Endothelial cell of umbilical vein (primary cell): ENCODE data around the gene ISX. TPM values are rescaled to one million over a fixed set of nuclear protein-coding genes. Genes with fewer than 3 reads are reported as not detected.

Experiments
- BruUV-seq: library from RNA; stranded (reverse); fragments of 400-500 nt; replicated peaks from 2 replicates; lab custom pipeline; 2021; lab: Mats Ljungman, UMichigan
- CTCF ChIA-PET: fragments of 300-600, 350-600 bp; sonication (Branson Sonifier 250); formaldehyde crosslinking; loops from one replicate; lab custom pipeline; 2021; ENCODE audit warnings: antibody characterized with exemption, inconsistent platforms; lab: Charles Lee
- POLR2A ChIA-PET: fragments of 300-600, 350-600 bp; sonication (Branson Sonifier 250); formaldehyde crosslinking; loops from one replicate; lab custom pipeline; 2021; ENCODE audit warnings: antibody characterized with exemption, inconsistent platforms; lab: Charles Lee
- DNase-seq: peaks from one replicate; pipeline ENCODE4 v3.0.0-alpha.2; 2011; ENCODE audit warnings: low read depth, low spot score
- FAIRE-seq: peaks from 2 replicates; lab custom pipeline; 2011; peaks lifted over from hg19 to GRCh38; lab: Jason Lieb, UNC
- H2AFZ ChIP-seq: 2 replicates; pipeline ENCODE4 v1.6.0; 2012; ENCODE audit warnings: low read depth, low read length, control low read depth, inconsistent platforms
- H3K27ac ChIP-seq: 2 replicates; pipeline ENCODE4 v1.5.1; 2011; ENCODE audit warnings: low read depth, mild to moderate bottlenecking, control low read depth, low read length, moderate library complexity; ENCODE audit not compliant: insufficient read depth
- H3K27me3 ChIP-seq, 2 experiments: 2 replicates each; pipeline versions ENCODE4 v1.6.0 to v1.6.1; 2011; ENCODE audit warnings: low read length in 2 of 2, mixed read lengths in 1 of 2; ENCODE audit not compliant: control insufficient read depth in 2 of 2, insufficient read depth in 2 of 2
- H3K36me3 ChIP-seq, 2 experiments: 2 replicates in 1 of 2; 3 replicates in 1 of 2; pipeline ENCODE4 v1.5.1; 2011; ENCODE audit warnings: low read length in 2 of 2, mild to moderate bottlenecking in 1 of 2, moderate library complexity in 1 of 2; ENCODE audit not compliant: control insufficient read depth in 2 of 2, insufficient read depth in 2 of 2; ENCODE audit errors: extremely low read depth in 1 of 2
- H3K4me1 ChIP-seq: 3 replicates; pipeline ENCODE4 v1.5.1; 2011; ENCODE audit warnings: mild to moderate bottlenecking, low read length; ENCODE audit not compliant: control insufficient read depth, insufficient read depth; ENCODE audit errors: extremely low read depth
- H3K4me2 ChIP-seq: 2 replicates; pipeline ENCODE4 v1.6.1; 2011; ENCODE audit warnings: low read length, control low read depth, mixed read lengths; ENCODE audit not compliant: insufficient read depth
- H3K4me3 ChIP-seq, 3 experiments: fragments of 200-600 bp in 1 of 3; sonication (generic), shearing (Covaris generic) in 1 of 3; replicated peaks in 1 of 3; 2 replicates each; pipeline ENCODE4 v1.5.1; 2011 to 2016; ENCODE audit warnings: control low read depth in 3 of 3, low read length in 3 of 3, mild to moderate bottlenecking in 2 of 3, inconsistent platforms in 1 of 3, low read depth in 1 of 3, moderate library complexity in 1 of 3; ENCODE audit not compliant: insufficient read depth in 1 of 3
- H3K79me2 ChIP-seq: 2 replicates; pipeline ENCODE4 v1.6.0; 2012; ENCODE audit warnings: low read length, inconsistent platforms; ENCODE audit not compliant: control insufficient read depth, insufficient read depth
- H3K9ac ChIP-seq: replicated peaks from 2 replicates; pipeline ENCODE3; 2011; ENCODE audit warnings: low read length, control low read depth; ENCODE audit not compliant: insufficient read depth; ENCODE audit errors: extremely low read depth
- H3K9me1 ChIP-seq: replicated peaks from 3 replicates; pipeline ENCODE4 v1.6.0; 2011; ENCODE audit warnings: mild to moderate bottlenecking, low read length; ENCODE audit not compliant: control insufficient read depth, insufficient read depth; ENCODE audit errors: extremely low read depth
- H3K9me3 ChIP-seq: replicated peaks from 2 replicates; pipeline ENCODE4 v1.5.1; 2012; ENCODE audit warnings: low read length, inconsistent platforms; ENCODE audit not compliant: control insufficient read depth, insufficient read depth
- H4K20me1 ChIP-seq: replicated peaks from 2 replicates; pipeline ENCODE3; 2011; ENCODE audit warnings: mild to moderate bottlenecking, low read length; ENCODE audit not compliant: control insufficient read depth, insufficient read depth; ENCODE audit errors: extremely low read depth
- CTCF ChIP-seq, 2 donors: IDR thresholded peaks; 1 replicate in 1 of 2; 2 replicates in 1 of 2; pipeline ENCODE4 v1.5.1; 2011; ENCODE audit warnings: low read length in 2 of 2, mild to moderate bottlenecking in 2 of 2, moderate library complexity in 2 of 2, control low read depth in 1 of 2, inconsistent platforms in 1 of 2, low read depth in 1 of 2; ENCODE audit not compliant: insufficient read depth in 1 of 2; ENCODE audit errors: extremely low read depth in 1 of 2
- EZH2 ChIP-seq: IDR thresholded peaks from 2 replicates; pipeline ENCODE4 v1.6.1; 2012; ENCODE audit warnings: borderline replicate concordance, low read depth, mild to moderate bottlenecking, moderate library complexity, low read length, inconsistent platforms; ENCODE audit not compliant: severe bottlenecking
- FOS ChIP-seq: IDR thresholded peaks from 2 replicates; pipeline ENCODE4 v1.6.1; 2011; ENCODE audit warnings: mild to moderate bottlenecking, low read length, moderate library complexity, borderline replicate concordance; ENCODE audit not compliant: insufficient read depth
- GATA2 ChIP-seq: IDR thresholded peaks from 2 replicates; pipeline ENCODE4 v1.7.0; 2011; ENCODE audit warnings: low read depth, mild to moderate bottlenecking, moderate library complexity, mixed read lengths, low read length; ENCODE audit not compliant: insufficient read length, insufficient read depth
- JUN ChIP-seq: IDR thresholded peaks from 2 replicates; pipeline ENCODE4 v1.6.1; 2011; ENCODE audit warnings: borderline replicate concordance, low read depth; ENCODE audit not compliant: insufficient read length, insufficient read depth
- MAX ChIP-seq: IDR thresholded peaks from 2 replicates; pipeline ENCODE4 v1.6.1; 2011; ENCODE audit not compliant: insufficient read depth, insufficient read length
- MYC ChIP-seq: IDR thresholded peaks from one replicate; pipeline ENCODE4 v1.6.1; 2011; ENCODE audit warnings: mild to moderate bottlenecking, low read depth, low read length
- POLR2A ChIP-seq: IDR thresholded peaks from 2 replicates; pipeline ENCODE4 v1.6.1; 2012; ENCODE audit warnings: low read depth, mild to moderate bottlenecking, control low read depth, low read length
- POLR2AphosphoS5 ChIP-seq: IDR thresholded peaks from 2 replicates; pipeline ENCODE4 v1.6.1; 2012; ENCODE audit warnings: low read depth, mild to moderate bottlenecking, control low read depth, low read length, moderate library complexity; ENCODE audit not compliant: insufficient read depth
- dilution Hi-C: fragments of 300-500 bp; cut with MboI; formaldehyde crosslinking; loops from one replicate; pipeline ENCODE4 v1.15.0; 2019; ENCODE audit warnings: low sequenced_read_pairs; ENCODE audit not compliant: extremely low pct_ligation_motif_present
- intact Hi-C: fragments of 100-400 bp; cut with micrococcal nuclease; formaldehyde crosslinking; loops from one replicate; pipeline ENCODE4 v1.10.0; 2022
- polyA plus RNA-seq, 4 experiments: library from polyadenylated mRNA; depleted of rRNA in 3 of 4; stranded (reverse) in 3 of 4; unstranded in 1 of 4; fragments of >200 nt; gene quantifications; 2 replicates each; pipeline versions ENCODE4 v1.2.1 to v1.2.3, GENCODE V29; 2011 to 2012; ENCODE audit warnings: missing spikeins in 1 of 4
- total RNA-seq: library from RNA; stranded (reverse); gene quantifications from 2 replicates; pipeline ENCODE4 v1.2.3, GENCODE V29; 2021

Gene ISX
- total and polyA plus RNA-seq, 2 donors (not counting 3 experiments of a cell fraction or from before 2014, with no cell fraction given): not detected

- Histone ChIP-seq H3K4me3 (no peak overlapping the region), H3K4me2 (no peak overlapping the region), H4K20me1 (no peaks in the 10 kb centered on the region), H3K79me2 (no peaks in the 10 kb centered on the region), H3K27ac (no peak overlapping the region), H3K4me1 (no peaks in the 10 kb centered on the region), H3K9me1 (no peaks in the 10 kb centered on the region), H3K27me3 (no peaks in the 10 kb centered on the region), H2AFZ (no peak overlapping the region), H3K36me3 (no peaks in the 10 kb centered on the region), H3K9me3 (no peaks in the 10 kb centered on the region), H3K9ac (no peak overlapping the region)
- BruUV-seq: no TSS peak
- FAIRE-seq: no peak
- ChIA-PET CTCF (no interaction called here), POLR2A (no interaction called here)
- TF ChIP-seq POLR2A: no peak
- TF ChIP-seq FOS: no peak
- TF ChIP-seq POLR2AphosphoS5: no peak
- TF ChIP-seq EZH2: no peak
- intact Hi-C loops: no loop called here
- dilution Hi-C loops: no loop called here
- DNase-seq: no peak
Measured at GRCh38 chr22:35065183-35065582, 775 bp upstream of the ISX start.

GRCh38 chr22:35066768-35067167 is 810 bp downstream of the ISX start:
- H3K9ac ChIP-seq: no peak overlapping the region
- no peaks in the 10 kb centered on the region for H4K20me1 ChIP-seq
- no peak overlapping the region for H3K27ac ChIP-seq
- DNase-seq (no peak), FAIRE-seq (no peak)
- no TSS peak for BruUV-seq
- no peaks in the 10 kb centered on the region for H3K27me3 ChIP-seq
- no peak overlapping the region for H3K4me3 ChIP-seq
- TF ChIP-seq EZH2 (no peak), GATA2 (no peak), MAX (no peak), JUN (no peak), POLR2AphosphoS5 (no peak), MYC (no peak), FOS (no peak), POLR2A (no peak), CTCF (IDR thresholded peaks at IDR 0.05; ENCODE audit: extremely low read depth in 1 of 2, insufficient read depth in 1 of 2, low read depth in 1 of 2, low read length in 2 of 2) (no peak)
- ChIA-PET POLR2A (no interaction called here), CTCF (no interaction called here)
- H2AFZ ChIP-seq: no peak overlapping the region
- H3K79me2 ChIP-seq: no peaks in the 10 kb centered on the region
- H3K4me2 ChIP-seq: no peak overlapping the region
- H3K4me1 ChIP-seq: no peaks in the 10 kb centered on the region
- dilution Hi-C loops (no loop called here), intact Hi-C loops (no loop called here)
- H3K9me1 ChIP-seq: no peaks in the 10 kb centered on the region
- no peaks in the 10 kb centered on the region for H3K9me3 ChIP-seq
- no peaks in the 10 kb centered on the region for H3K36me3 ChIP-seq
